Stimulated activated CD8-positive, alpha-beta memory T cell treated with anti-CD3 and anti-CD28 coated beads, Interleukin-7, amount 100 ng/mL, for 24 hours (primary cell): ENCODE data around the gene OR9K2.
"Not testable (repeated sequence)": the region's sequence is repeated elsewhere in the genome, so short reads cannot be mapped to it uniquely, and the experiment has no call there.

Experiments
- DNase-seq: peaks from one replicate; pipeline ENCODE4 v3.0.0-alpha.2; 2020; ENCODE audit warnings: low read depth

The OR9K2 gene

DNA sequence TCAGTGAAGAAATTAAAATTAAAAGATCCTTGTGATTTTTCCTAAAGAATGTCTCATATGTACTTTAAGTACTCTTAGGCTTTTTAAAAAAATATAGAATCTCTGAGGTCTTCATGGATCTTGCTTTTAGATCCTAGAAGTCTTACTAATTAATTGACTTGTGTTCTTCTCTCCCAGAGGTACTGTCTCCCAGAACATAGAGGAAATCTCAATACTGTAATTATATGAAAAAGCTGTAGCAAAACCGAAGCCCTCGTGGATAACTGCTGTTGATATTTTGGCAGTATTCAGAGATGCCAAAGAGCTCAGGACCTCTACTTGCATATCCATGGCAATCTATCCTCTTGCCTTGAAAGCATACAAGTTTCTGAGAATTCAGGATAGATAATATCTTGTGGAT is at the start of gene OR9K2:
OR9K2 (plus strand) TSS at position 301 of the 400 bp plus-strand sequence. CDS start 3,429 bp downstream, outside the sequence.
- DNase-seq, result no peak

DNA sequence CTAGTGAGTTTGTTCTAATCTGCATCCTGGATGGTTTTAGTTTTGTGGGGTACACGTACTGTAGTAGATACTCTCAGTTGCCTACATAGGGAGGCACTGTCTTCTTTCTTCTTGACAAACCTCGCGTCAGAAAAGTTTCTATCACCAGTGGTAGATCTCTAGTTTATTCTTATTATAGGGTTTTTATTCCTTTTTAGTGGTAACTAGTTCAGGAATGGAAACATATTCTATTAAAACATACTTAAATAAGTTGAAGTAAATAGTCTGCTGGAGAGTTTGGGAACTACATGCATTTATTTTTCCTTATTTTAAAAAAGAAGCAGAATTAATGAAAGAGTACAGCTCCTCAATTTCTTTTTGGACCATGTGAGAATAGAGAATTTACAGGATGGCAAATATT is 33.6 kb upstream of the OR9K2 start:
- DNase-seq, result no peak

- no peak for DNase-seq
These were observed 13.8 kb upstream of the OR9K2 start for GRCh38 chr12:55112378-55112875.

GRCh38 chr12:55116152-55116551 is 10.1 kb upstream of the OR9K2 start:
- DNase-seq, result no peak

GRCh38 chr12:55132816-55133215 is 6.6 kb downstream of the OR9K2 start:
- DNase-seq, result no peak

GRCh38 chr12:55142669-55143565 is 16.7 kb downstream of the OR9K2 start:
- DNase-seq, result peak; percentile 2

DNA sequence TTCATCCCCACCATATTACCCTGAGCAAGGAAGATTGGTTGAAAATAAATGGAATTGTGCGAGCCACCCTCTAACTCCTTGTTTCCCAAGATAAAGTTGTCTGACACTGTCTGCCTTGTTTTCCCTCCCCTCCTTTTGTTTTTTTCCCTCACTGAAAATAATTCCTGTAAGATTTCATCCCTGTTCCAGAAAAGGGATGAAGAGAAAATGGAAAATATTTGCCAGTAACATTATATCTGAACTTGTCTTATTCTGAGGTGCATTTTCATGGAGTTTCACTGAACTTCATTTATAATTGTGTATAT is 17.3 kb downstream of the OR9K2 start:
- DNase-seq, result no peak

- not testable (repeated sequence) for DNase-seq
These were observed 40.9 kb downstream of the OR9K2 start for GRCh38 chr12:55167010-55167640.

DNA sequence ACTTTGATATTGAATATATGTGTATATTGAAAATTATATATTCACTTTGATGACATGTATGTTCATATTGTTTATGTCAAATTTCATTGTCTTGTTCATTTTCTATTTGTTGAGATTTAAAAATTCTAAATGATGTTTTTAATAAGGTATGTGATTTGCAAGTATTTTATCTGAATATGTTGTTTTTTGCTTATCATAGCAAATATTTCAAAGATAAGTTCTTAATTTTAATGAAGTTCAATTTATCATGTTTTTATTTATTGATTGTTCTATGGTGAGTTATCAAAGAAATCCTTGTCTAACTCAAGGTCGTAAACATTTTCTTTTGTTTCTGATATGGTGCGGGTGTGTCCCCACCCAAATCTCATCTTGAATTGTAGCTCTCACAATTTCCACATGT is 45.2 kb downstream of the OR9K2 start:
- DNase-seq, result no peak

GRCh38 chr12:55171846-55172245 is 45.6 kb downstream of the OR9K2 start:
- not testable (repeated sequence) for DNase-seq

DNA sequence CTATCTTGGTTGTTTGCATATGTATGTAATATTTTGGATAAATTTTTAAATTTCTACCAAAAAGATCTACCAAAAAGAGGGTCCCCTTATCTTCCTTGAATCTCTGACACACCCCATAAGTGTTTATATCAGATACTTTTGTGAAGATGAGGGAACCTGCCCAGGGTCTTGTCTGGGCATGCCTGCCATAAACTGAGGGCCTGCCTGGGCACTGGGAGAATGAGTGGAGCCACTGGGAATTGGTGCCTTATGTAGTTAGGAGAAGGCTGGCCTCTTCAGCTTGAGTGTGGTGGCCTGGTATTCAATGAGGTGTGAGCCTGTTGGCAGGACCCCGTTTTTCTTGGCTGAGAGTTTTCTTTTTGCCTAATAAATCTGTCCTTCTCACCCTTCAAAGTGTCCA is 46.5 kb downstream of the OR9K2 start:
- no peak for DNase-seq

GRCh38 chr12:55173456-55173855 is 47.2 kb downstream of the OR9K2 start:
- DNase-seq, result no peak
